Measurements from ENCODE around the gene C1orf198.
A peak's percentile ranks its signal among the peaks of the same experiment; 100 is the strongest.

The C1orf198 gene

GRCh38 chr1:230867903-230868735, at the start of gene C1orf198:
Gene C1orf198 (minus strand): TSS chr1:230868521. CDS start chr1:230868512, 9 bp downstream.
- peak; percentile 75 for DNase-seq (ENCODE audit: low spot score)

- DNase-seq (ENCODE audit: low spot score) = peak; percentile 69
Observed at GRCh38 chr1:230917284-230918135, 49.2 kb upstream of the C1orf198 start.

- DNase-seq (ENCODE audit: low spot score) = no peak
Observed at GRCh38 chr1:230916587-230917283, 48.4 kb upstream of the C1orf198 start.

- DNase-seq (ENCODE audit: low spot score) = no peak
Observed at GRCh38 chr1:230915078-230915477, 46.8 kb upstream of the C1orf198 start.

- no peak for DNase-seq (ENCODE audit: low spot score)
Observed at GRCh38 chr1:230913496-230913895, 45.2 kb upstream of the C1orf198 start.

GRCh38 chr1:230910755-230911117, 42.4 kb upstream of the C1orf198 start:
- no peak for DNase-seq (ENCODE audit: low spot score)

GRCh38 chr1:230909974-230910754, 41.8 kb upstream of the C1orf198 start:
- DNase-seq (ENCODE audit: low spot score) = no peak

GRCh38 chr1:230907472-230908205, 39.3 kb upstream of the C1orf198 start:
- no peak for DNase-seq (ENCODE audit: low spot score)

GRCh38 chr1:230906226-230906625, 37.9 kb upstream of the C1orf198 start:
- no peak for DNase-seq (ENCODE audit: low spot score)

- no peak for DNase-seq (ENCODE audit: low spot score)
Observed at GRCh38 chr1:230905733-230906132, 37.4 kb upstream of the C1orf198 start.

GRCh38 chr1:230902349-230902923, 34.1 kb upstream of the C1orf198 start:
- DNase-seq (ENCODE audit: low spot score) = no peak

- DNase-seq (ENCODE audit: low spot score) = no peak
Observed at GRCh38 chr1:230901671-230902070, 33.4 kb upstream of the C1orf198 start.

- no peak for DNase-seq (ENCODE audit: low spot score)
Observed at GRCh38 chr1:230900984-230901383, 32.7 kb upstream of the C1orf198 start.

- DNase-seq (ENCODE audit: low spot score) = peak; percentile 81
Observed at GRCh38 chr1:230899841-230900251, 31.5 kb upstream of the C1orf198 start.

GRCh38 chr1:230898748-230899147, 30.4 kb upstream of the C1orf198 start:
- no peak for DNase-seq (ENCODE audit: low spot score)

GRCh38 chr1:230898144-230898543, 29.8 kb upstream of the C1orf198 start:
- no peak for DNase-seq (ENCODE audit: low spot score)

GRCh38 chr1:230896779-230897178, 28.5 kb upstream of the C1orf198 start:
- no peak for DNase-seq (ENCODE audit: low spot score)

- DNase-seq (ENCODE audit: low spot score) = no peak
Observed at GRCh38 chr1:230895452-230895851, 27.1 kb upstream of the C1orf198 start.

- DNase-seq (ENCODE audit: low spot score) = no peak
Observed at GRCh38 chr1:230894664-230895063, 26.3 kb upstream of the C1orf198 start.

GRCh38 chr1:230894032-230894431, 25.7 kb upstream of the C1orf198 start:
- no peak for DNase-seq (ENCODE audit: low spot score)
